ENCODE measurements around the gene NDUFS1.

NDUFS1 gene

DNA sequence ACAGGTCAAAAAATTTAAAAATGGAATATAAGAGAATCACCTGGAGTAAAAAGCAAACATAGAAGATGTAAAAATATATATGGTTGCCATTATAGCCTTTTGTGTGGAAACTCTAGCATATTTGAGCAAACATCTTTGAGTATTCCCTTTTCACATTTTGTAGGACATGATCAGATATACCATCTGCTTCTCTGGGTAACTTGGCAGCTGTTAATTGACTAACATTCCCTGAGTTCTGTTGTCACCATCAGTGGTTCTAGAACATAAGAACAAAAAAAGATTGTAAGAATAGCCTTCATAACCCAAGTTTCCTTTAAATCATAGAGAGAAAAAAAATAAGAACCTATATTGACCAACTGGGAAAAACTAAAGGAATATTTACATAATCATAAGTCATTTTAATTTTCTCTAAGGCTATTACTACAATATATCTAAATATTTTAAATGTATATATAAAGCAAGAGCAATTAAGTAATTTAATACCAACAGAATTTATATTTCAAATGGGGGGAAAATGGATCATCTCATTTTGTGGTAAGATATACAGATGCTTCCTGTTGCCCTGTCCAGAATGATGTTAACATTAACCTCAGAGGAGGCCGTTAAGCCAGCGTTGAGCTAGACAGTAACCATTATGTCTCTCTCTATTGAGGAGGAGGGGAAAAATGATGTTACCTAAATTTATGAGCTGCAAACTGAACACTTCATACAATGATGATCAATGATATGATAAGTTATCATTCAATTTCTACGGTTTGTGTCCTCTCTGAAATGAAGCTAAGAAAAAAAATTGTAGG, 63.5 kb downstream of the NDUFS1 start:
- no peak for DNase-seq (ENCODE audit: low spot score)
- no peak for TF ChIP-seq CTCF (IDR thresholded peaks at IDR 0.05; ENCODE audit: extremely low read depth, missing control alignments)

- no peak for TF ChIP-seq CTCF (IDR thresholded peaks at IDR 0.05; ENCODE audit: extremely low read depth, missing control alignments)
- no peak for DNase-seq (ENCODE audit: low spot score)
These were observed 66.9 kb downstream of the NDUFS1 start for GRCh38 chr2:206092297-206092696.

- TF ChIP-seq CTCF (IDR thresholded peaks at IDR 0.05; ENCODE audit: extremely low read depth, missing control alignments): no peak
- DNase-seq (ENCODE audit: low spot score): no peak
These were observed 71.0 kb downstream of the NDUFS1 start for GRCh38 chr2:206088248-206088647.

DNA sequence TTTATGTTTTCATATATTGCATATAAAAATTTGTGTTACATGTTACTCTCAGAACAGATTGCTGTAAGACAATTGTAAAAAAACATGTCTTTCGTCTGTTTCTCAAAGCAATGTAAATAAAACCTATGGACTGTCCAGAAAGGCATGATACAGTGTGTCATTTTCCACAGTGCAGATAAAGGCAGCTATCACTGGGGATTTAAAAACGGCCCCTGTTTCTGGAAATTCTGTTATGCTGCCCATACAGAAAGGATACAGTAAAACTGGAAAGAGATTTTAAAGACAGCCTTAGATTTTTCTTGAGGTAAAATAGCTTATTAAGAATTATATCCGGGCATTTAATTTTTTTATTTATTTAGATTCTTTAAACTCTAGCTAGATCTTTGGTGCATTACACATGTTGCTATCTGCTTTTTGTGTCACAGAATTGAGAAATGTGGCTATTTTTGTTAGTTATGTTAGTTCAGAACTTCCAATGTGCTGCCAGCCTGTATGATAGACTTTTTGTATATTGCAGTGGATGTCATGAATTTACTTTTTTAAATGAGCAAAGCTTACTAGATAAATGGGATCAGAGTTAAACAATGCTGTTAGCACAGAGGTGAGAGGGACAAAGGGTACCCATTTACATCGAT, 72.4 kb downstream of the NDUFS1 start:
- no peak for TF ChIP-seq CTCF (IDR thresholded peaks at IDR 0.05; ENCODE audit: extremely low read depth, missing control alignments)
- DNase-seq (ENCODE audit: low spot score): no peak

DNA sequence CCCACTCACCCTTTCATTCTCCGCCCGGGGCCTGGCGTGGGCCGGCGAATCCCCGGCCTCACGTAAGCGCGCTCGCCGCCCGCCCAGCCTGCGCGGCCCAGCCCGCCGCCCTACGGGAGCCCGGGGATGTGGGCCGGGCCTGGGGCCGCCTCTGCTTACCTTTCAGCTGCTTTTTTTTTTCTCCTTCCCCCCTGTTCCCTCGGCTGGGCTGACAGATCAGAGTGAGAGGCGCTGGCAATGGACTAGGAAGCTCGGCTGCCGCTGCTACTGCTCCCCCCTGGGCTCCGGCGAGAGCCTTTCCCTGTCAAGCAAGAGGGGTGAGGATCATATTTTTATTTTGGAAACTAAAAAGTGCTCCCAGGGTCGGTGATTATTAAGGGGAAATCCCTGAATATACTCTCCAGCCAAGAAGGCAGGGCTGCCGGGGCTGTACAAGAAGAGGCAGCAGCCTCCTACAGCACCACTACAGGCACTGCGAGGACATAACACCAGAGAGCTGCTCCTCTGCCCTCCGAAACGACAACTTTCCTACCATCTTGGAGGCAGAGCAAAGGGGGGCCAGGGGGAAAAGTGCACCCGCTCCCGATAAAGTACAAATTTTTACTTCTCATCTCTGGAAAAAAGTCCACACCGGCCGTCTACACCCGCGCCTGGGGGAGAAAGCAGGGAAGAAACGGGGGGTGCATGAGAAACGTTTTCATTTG, 73.3 kb downstream of the NDUFS1 start, which contains the start of gene INO80D:
TSS of gene INO80D (minus strand) at position 433 of the 704 bp plus-strand sequence. CDS start 23,158 bp downstream, outside the sequence.
- TF ChIP-seq CTCF (IDR thresholded peaks at IDR 0.05; ENCODE audit: extremely low read depth, missing control alignments): peak; percentile 47
- peak; percentile 86 for DNase-seq (ENCODE audit: low spot score)

DNA sequence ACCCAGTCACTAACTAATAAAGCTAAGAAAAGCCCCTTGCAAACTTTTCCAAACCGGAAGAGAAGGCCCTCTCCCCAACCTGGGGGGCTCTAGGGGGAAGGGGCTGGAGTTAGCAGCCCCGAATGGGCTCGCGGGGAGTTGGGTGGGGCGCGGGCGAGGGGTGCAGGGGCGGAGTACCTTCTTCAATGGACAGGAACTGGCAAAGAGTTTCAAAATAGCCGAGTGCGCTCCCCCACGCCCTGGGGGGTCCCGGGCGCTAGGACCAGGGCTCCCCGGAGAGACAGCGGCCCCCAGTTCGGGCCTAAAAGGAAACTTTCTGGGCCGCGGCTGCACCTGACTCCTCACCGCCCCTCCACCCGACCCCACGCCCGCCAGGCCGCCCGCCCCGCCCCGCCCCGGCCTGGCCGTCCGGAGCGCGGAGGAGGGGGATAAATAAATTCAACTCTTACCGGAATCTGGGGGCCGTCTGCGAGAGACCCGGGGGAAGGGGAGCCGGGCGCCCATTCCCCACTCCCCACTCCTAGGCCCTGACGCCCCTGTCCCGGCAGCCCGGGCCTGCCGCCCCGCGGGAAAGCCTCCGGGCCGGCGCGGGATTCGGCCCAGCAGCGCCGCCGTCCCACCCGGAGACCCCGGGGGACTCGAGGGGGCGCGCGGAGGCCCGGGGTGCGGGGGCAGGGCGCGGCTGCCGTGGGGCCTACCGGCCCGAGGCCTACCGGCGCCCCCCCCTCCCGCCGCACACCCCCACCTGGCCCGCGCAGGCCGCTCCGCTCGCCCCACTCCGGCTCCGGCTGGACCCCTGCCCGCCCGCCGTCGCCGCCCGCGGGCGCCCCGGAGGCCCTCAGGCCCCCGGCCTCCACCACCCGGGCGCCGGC, 74.1 kb downstream of the NDUFS1 start:
- peak; percentile 63 for DNase-seq (ENCODE audit: low spot score)
- no peak for TF ChIP-seq CTCF (IDR thresholded peaks at IDR 0.05; ENCODE audit: extremely low read depth, missing control alignments)
